Esophagus (tissue), 2 donors: Measurements from ENCODE around the gene ETV7. TPM values are rescaled to one million over a fixed set of nuclear protein-coding genes. Genes with fewer than 3 reads are reported as not detected.

ENCODE experiments used
- H3K27ac ChIP-seq, 2 donors: one replicate each; pipeline ENCODE4 v1.5.1; 2013; ENCODE audit warnings: low read depth in 2 of 2, mild to moderate bottlenecking in 2 of 2, inconsistent platforms in 1 of 2, low read length in 1 of 2, moderate library complexity in 1 of 2
- H3K27me3 ChIP-seq, 2 donors: one replicate each; pipeline ENCODE4 v1.6.1; 2013; ENCODE audit warnings: low read length in 2 of 2, control low read depth in 1 of 2, mild to moderate bottlenecking in 1 of 2; ENCODE audit not compliant: insufficient read depth in 2 of 2, control insufficient read depth in 1 of 2
- H3K36me3 ChIP-seq, 2 donors: one replicate each; pipeline ENCODE4 v1.6.1; 2013; ENCODE audit warnings: low read length in 1 of 2; ENCODE audit not compliant: control insufficient read depth in 2 of 2, insufficient read depth in 2 of 2
- H3K4me1 ChIP-seq, 2 donors: one replicate each; pipeline ENCODE4 v1.6.1; 2013; ENCODE audit warnings: low read length in 1 of 2; ENCODE audit not compliant: control insufficient read depth in 2 of 2, insufficient read depth in 2 of 2
- H3K4me3 ChIP-seq, 2 donors: one replicate each; pipeline ENCODE4 v1.5.1; 2013; ENCODE audit warnings: low read length in 2 of 2, mild to moderate bottlenecking in 2 of 2, low read depth in 1 of 2, moderate library complexity in 1 of 2
- H3K9me3 ChIP-seq, 2 donors: one replicate each; pipeline ENCODE4 v1.6.1; 2013; ENCODE audit warnings: mild to moderate bottlenecking in 2 of 2, low read depth in 1 of 2, low read length in 1 of 2, moderate library complexity in 1 of 2; ENCODE audit not compliant: control insufficient read depth in 2 of 2, insufficient read depth in 1 of 2
- WGBS, 2 donors: extraction: QIAGEN DNeasy Blood & Tissue Kit; methylation state at CpG; one replicate each; pipeline ENCODE4 v1.1.7; 2013; 5-methylcytosine and 5-hydroxymethylcytosine counted together
- polyA plus RNA-seq, 2 donors: library from polyadenylated mRNA; stranded (reverse); fragments of 200-250 nt; gene quantifications; one replicate each; pipeline ENCODE4 v1.2.3, GENCODE V29; 2013
- donor health status: healthy with polysubstance abuse.
- donor health status: Bipolar disorder and iron deficiency.

ETV7 gene
- polyA plus RNA-seq, result 1 to 10 TPM; 2.1 to 3.3 TPM

DNA sequence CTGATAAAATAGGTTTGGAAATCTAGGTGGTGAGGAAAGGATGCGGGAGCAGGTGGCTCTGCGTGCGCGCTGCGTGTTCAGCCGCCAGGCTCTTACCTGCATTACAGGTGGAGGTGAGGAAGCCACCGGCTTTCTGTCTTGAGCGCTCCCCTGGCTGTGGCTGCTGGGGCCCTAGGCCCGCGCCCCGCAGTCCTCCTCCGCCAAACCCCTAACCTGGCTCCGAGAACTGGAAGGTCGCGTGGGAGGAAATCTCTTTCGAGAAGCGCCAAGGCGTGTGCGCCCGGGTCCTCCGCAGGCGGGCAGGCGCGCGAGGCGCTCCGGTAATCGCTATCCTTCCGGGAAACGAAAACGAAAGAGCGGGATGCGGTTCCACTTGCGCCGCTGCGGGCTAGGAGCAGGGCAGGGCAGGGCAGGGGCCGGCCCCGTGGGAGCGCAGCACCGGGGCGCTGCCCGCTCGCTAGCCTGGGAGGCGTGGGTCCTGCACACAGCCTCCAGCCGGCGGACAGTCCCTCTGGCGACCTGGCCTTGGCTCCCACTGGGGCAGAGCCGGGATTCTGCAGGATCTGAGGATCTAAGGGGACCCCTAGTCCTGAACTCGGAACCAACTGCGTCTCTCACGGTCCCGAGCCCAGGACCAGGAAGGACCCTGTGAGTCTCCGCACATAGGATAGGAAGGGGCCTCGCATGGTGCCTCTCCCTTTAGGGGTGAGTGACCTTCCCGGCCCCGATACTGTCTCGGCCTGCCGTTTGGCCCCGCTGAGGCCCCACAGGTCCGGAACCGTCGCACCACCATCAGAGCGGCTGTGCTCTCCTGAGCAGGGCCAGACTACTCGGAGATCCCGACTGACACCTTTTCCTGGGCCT is at the start of gene ETV7:
Gene ETV7, minus strand, starts transcription at position 230 of the 864 bp plus-strand sequence. Its CDS starts 128 bp downstream, at position 102.
- H3K27me3 ChIP-seq, result no peaks in the 10 kb centered on the region
- WGBS, 2 donors, result 9 to 11% methylated on average over 64 of the region's 65 CpGs
- peak within 1 kb of the TSS; percentile 64 to 83 for H3K4me3 ChIP-seq
- H3K9me3 ChIP-seq, result no peaks in the 10 kb centered on the region
- peaks cover 0 to 3% of the 10 kb centered on the region in 2 donors for H3K4me1 ChIP-seq
- peak within 1 kb of the TSS; percentile 20 to 48 for H3K27ac ChIP-seq
- no peaks in the 10 kb centered on the region for H3K36me3 ChIP-seq

DNA sequence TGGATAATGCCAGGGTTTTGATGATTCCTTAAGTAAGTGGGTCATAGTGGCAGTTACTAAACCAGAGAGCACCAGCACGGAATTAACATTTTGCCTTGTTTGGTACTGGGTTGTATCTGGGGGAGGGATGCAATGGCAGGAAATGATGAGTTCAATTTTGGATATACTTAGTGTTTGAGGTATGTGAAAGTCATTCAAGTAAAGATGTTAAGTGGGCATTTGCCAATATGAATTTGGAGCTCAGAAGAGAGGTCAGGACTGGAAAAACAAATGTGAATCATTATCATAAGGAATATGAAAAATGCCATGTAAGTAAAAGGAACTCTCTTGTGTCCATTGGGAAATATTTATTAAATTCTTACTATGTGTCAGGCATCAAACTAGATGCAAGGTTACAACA is 49.0 kb upstream of the ETV7 start:
- Histone ChIP-seq H3K4me3 (no peak overlapping the region), H3K27ac (no peak overlapping the region), H3K4me1 (no peaks in the 10 kb centered on the region), H3K9me3 (no peaks in the 10 kb centered on the region), H3K36me3 (no peaks in the 10 kb centered on the region), H3K27me3 (no peaks in the 10 kb centered on the region)
- 95 to 97% methylated on average over 1 of the region's 1 CpG for WGBS, 2 donors

GRCh38 chr6:36432151-36432671 is 44.7 kb upstream of the ETV7 start:
- WGBS, 2 donors, result 85 to 91% methylated on average over 4 of the region's 4 CpGs
- Histone ChIP-seq H3K9me3 (no peaks in the 10 kb centered on the region), H3K4me3 (no peak overlapping the region), H3K36me3 (no peaks in the 10 kb centered on the region), H3K4me1 (no peaks in the 10 kb centered on the region), H3K27me3 (no peaks in the 10 kb centered on the region), H3K27ac (no peak overlapping the region)

GRCh38 chr6:36431197-36431596 is 43.7 kb upstream of the ETV7 start:
- WGBS, 2 donors, result 85 to 89% methylated on average over 4 of the region's 4 CpGs

GRCh38 chr6:36430351-36430750 is 42.9 kb upstream of the ETV7 start:
- Histone ChIP-seq H3K4me3 (no peak overlapping the region), H3K36me3 (no peaks in the 10 kb centered on the region), H3K27ac (no peak overlapping the region), H3K4me1 (no peaks in the 10 kb centered on the region), H3K27me3 (no peaks in the 10 kb centered on the region), H3K9me3 (no peaks in the 10 kb centered on the region)
- WGBS, 2 donors, result 80 to 84% methylated on average over 2 of the region's 2 CpGs

More at GRCh38 chr6:36431197-36431596, 43.7 kb upstream of the ETV7 start:
- no peak overlapping the region for H3K4me3 ChIP-seq
- H3K4me1 ChIP-seq, result no peaks in the 10 kb centered on the region
- no peaks in the 10 kb centered on the region for H3K36me3 ChIP-seq
- H3K27me3 ChIP-seq, result no peaks in the 10 kb centered on the region
- H3K27ac ChIP-seq, result no peak overlapping the region
- no peaks in the 10 kb centered on the region for H3K9me3 ChIP-seq

DNA sequence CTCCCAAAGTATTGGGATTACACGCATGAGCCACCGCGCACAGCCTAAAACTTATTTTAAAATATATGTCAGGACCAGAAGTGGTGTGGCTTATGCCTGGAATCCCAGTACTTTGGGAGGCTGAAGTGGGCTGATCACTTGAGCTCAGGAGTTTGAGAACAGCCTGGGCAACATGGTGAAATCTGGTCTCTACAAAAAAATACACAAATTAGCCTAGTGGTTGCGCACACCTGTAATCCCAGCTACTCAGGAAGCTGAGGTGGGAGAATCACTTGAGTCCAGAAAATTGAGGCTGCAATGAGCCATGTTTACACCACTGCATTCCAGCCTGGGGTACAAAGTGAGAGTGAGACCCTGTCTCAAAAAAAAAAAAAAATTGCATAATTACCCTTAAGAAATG is 41.4 kb upstream of the ETV7 start:
- H3K27me3 ChIP-seq, result no peaks in the 10 kb centered on the region
- H3K9me3 ChIP-seq, result no peaks in the 10 kb centered on the region
- no peak overlapping the region for H3K4me3 ChIP-seq
- 70 to 99% methylated on average over 4 of the region's 4 CpGs for WGBS, 2 donors
- no peaks in the 10 kb centered on the region for H3K4me1 ChIP-seq
- H3K27ac ChIP-seq, result no peak overlapping the region
- no peaks in the 10 kb centered on the region for H3K36me3 ChIP-seq

GRCh38 chr6:36426622-36427021 is 39.2 kb upstream of the ETV7 start:
- Histone ChIP-seq H3K9me3 (no peaks in the 10 kb centered on the region), H3K4me1 (no peaks in the 10 kb centered on the region), H3K27ac (no peak overlapping the region), H3K27me3 (no peaks in the 10 kb centered on the region), H3K4me3 (no peak overlapping the region), H3K36me3 (no peaks in the 10 kb centered on the region)
- WGBS, 2 donors, result 89 to 93% methylated on average over 3 of the region's 3 CpGs

DNA sequence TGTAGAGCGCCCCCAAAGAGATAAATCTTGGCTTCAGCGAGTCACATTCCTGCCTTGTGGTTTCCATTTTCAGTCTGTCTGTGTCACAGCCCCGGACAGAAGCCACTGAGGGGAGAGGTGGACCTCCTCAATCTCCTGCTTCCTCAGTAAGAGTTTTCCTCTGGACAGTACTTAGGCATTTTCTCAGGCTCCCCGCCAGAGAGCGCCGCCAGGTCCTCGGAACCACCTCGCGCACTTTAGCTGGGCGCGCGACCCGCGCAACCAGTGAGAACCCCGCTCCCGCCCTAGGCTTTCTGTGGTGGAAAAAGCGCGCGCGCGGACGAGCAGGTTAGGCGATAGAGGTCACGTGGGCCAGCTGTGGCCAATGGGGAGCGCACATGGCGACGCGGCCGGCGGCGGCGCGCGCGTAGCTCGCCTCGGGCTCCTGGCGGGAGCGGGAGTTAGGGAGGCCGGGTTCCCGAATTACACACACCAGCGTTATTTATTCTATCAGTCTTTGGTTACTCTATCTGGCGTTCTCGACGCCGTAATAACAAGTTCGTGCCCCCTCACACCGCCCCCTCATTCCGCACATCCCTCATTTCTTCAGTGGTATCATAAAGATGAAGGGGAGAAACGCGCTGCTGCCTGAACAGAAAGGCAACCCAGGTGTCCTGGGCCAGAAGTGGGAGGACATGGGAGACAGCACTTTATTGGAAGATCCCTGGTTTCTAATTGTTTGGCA is 35.8 kb upstream of the ETV7 start:
- Histone ChIP-seq H3K4me1 (no peaks in the 10 kb centered on the region), H3K27ac (peak overlapping the region; percentile 95 to 97), H3K36me3 (no peaks in the 10 kb centered on the region), H3K4me3 (peak overlapping the region; percentile 56 to 75), H3K9me3 (no peaks in the 10 kb centered on the region), H3K27me3 (no peaks in the 10 kb centered on the region)
- 0 to 1% methylated on average over 51 of the region's 51 CpGs for WGBS, 2 donors

DNA sequence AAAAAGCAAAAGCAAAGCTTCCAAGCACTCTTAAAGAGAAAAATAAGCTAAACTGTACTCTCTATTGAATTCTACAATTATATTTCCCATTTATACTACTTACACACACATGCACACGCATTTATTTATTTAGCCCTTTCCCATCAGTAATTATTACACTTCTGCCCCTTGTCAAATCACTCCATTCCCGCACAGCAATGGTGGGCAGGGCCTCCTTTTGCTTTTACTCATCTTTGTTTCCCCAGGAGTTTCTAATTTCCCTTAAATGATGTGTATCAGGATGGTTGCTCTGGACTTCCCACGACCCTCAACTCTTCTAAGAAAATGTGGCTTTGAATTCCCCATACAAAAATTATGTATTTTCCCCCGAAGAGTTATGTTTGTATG is 35.2 kb upstream of the ETV7 start:
- Histone ChIP-seq H3K27me3 (no peaks in the 10 kb centered on the region), H3K4me3 (peak overlapping the region; percentile 56 to 75), H3K27ac (peak overlapping the region; percentile 88 to 95), H3K36me3 (no peaks in the 10 kb centered on the region), H3K9me3 (no peaks in the 10 kb centered on the region), H3K4me1 (no peaks in the 10 kb centered on the region)
- WGBS, 2 donors, result 8 to 17% methylated on average over 4 of the region's 4 CpGs
